AG04450 (cell line): Measurements from ENCODE around the gene ATG16L1. TPM values are rescaled to one million over a fixed set of nuclear protein-coding genes. Genes with fewer than 3 reads are reported as not detected.

Experiments
- CTCF ChIA-PET: fragments of 300-600, 350-600 bp; formaldehyde crosslinking; extraction: SDS; loops from one replicate; lab custom pipeline; 2022; ENCODE audit warnings: antibody characterized with exemption, inconsistent platforms; lab: Charles Lee
- POLR2A ChIA-PET: fragments of 350-600 bp; formaldehyde crosslinking; extraction: SDS; loops from one replicate; lab custom pipeline; 2021; ENCODE audit warnings: antibody characterized with exemption, inconsistent platforms; lab: Yijun Ruan, JAX
- DNase-seq: peaks from one replicate; pipeline ENCODE4 v3.0.0-alpha.2; 2011; ENCODE audit warnings: low read depth, low spot score
- H3K27ac ChIP-seq: one replicate; pipeline ENCODE4 v1.5.1; 2012; ENCODE audit warnings: low read depth, low read length, control low read depth
- H3K27me3 ChIP-seq: one replicate; pipeline ENCODE4 v1.6.0; 2012; ENCODE audit warnings: low read length; ENCODE audit not compliant: control insufficient read depth, insufficient read depth
- H3K4me3 ChIP-seq: 2 replicates; pipeline ENCODE4 v1.5.1; 2011; ENCODE audit warnings: mild to moderate bottlenecking, low read depth, low read length, control low read depth
- H3K9me3 ChIP-seq: 2 replicates; pipeline ENCODE4 v1.5.1; 2012; ENCODE audit warnings: low read length; ENCODE audit not compliant: control insufficient read depth, insufficient read depth
- CTCF ChIP-seq: IDR thresholded peaks from 2 replicates; pipeline ENCODE4 v1.5.1; 2011; ENCODE audit warnings: low read depth, low read length, control low read depth, inconsistent platforms
- polyA plus RNA-seq: library from polyadenylated mRNA; depleted of rRNA; stranded (reverse); fragments of >200 nt; gene quantifications from 2 replicates; pipeline ENCODE4 v1.2.3, GENCODE V29; 2011

Gene ATG16L1
- polyA plus RNA-seq, 1 experiment, result 32.8 TPM

- Histone ChIP-seq H3K9me3 (no peaks in the 10 kb centered on the region), H3K4me3 (no peak overlapping the region), H3K27ac (no peak overlapping the region), H3K27me3 (peaks cover 5% of the 10 kb centered on the region)
- DNase-seq, result no peak
- ChIA-PET CTCF (no interaction called here), POLR2A (no interaction called here)
- no peak for TF ChIP-seq CTCF
Observed at GRCh38 chr2:233218836-233219235, 32.6 kb upstream of the ATG16L1 start.

GRCh38 chr2:233219848-233220247 lies 31.6 kb upstream of the ATG16L1 start:
- no peak for DNase-seq
- no peaks in the 10 kb centered on the region for H3K27me3 ChIP-seq
- ChIA-PET CTCF (no interaction called here), POLR2A (no interaction called here)
- H3K27ac ChIP-seq, result no peak overlapping the region
- TF ChIP-seq CTCF, result no peak
- H3K4me3 ChIP-seq, result no peak overlapping the region
- H3K9me3 ChIP-seq, result no peaks in the 10 kb centered on the region

- DNase-seq, result no peak
- no peak overlapping the region for H3K27ac ChIP-seq
- H3K27me3 ChIP-seq, result no peaks in the 10 kb centered on the region
- CTCF ChIA-PET, result no interaction called here
- H3K4me3 ChIP-seq, result no peak overlapping the region
- no peak for TF ChIP-seq CTCF
- POLR2A ChIA-PET, result no interaction called here
- no peaks in the 10 kb centered on the region for H3K9me3 ChIP-seq
Observed at GRCh38 chr2:233221378-233222063, 30.0 kb upstream of the ATG16L1 start.

GRCh38 chr2:233223059-233223894 lies 28.2 kb upstream of the ATG16L1 start:
- no peak for TF ChIP-seq CTCF
- no peaks in the 10 kb centered on the region for H3K9me3 ChIP-seq
- POLR2A ChIA-PET, result interaction anchor here (0.6 kb wide), 1 partner anchor 10 kb away, joined by 4 read pairs; no protein-coding TSS in a partner anchor
- no peak overlapping the region for H3K4me3 ChIP-seq
- DNase-seq, result no peak
- peaks cover 6% of the 10 kb centered on the region for H3K27me3 ChIP-seq
- no peak overlapping the region for H3K27ac ChIP-seq
- CTCF ChIA-PET, result no interaction called here
